HUES64 (cell line): ENCODE results near the gene ZNF566.

ENCODE experiments used
- H3K27ac ChIP-seq: 2 replicates; pipeline ENCODE4 v1.7.0; 2013; ENCODE audit warnings: low read depth, low read length, inconsistent platforms
- H3K27me3 ChIP-seq: 2 replicates; pipeline ENCODE4 v1.6.1; 2013; ENCODE audit warnings: mild to moderate bottlenecking, low read length; ENCODE audit not compliant: insufficient read depth
- H3K36me3 ChIP-seq: 2 replicates; pipeline ENCODE4 v1.6.1; 2013; ENCODE audit warnings: mild to moderate bottlenecking, low read length; ENCODE audit not compliant: insufficient read depth
- H3K4me1 ChIP-seq: 2 replicates; pipeline ENCODE4 v1.6.1; 2013; ENCODE audit warnings: mild to moderate bottlenecking, low read length, moderate library complexity; ENCODE audit not compliant: insufficient read depth
- H3K4me3 ChIP-seq: 2 replicates; pipeline ENCODE4 v1.5.1; 2013; ENCODE audit warnings: mild to moderate bottlenecking, low read length, moderate library complexity
- H3K9ac ChIP-seq: 2 replicates; pipeline ENCODE4 v1.6.1; 2013; ENCODE audit warnings: mild to moderate bottlenecking, low read depth, low read length
- H3K9me3 ChIP-seq: 2 replicates; pipeline ENCODE4 v1.6.1; 2013; ENCODE audit warnings: low read depth, low read length; ENCODE audit not compliant: insufficient read depth
- WGBS: fragments of 150-250, 120-280 bp; methylation state at CpG from one replicate; pipeline ENCODE4 v1.1.7; 2013; ENCODE audit warnings: missing lambda C conversion rate; 5-methylcytosine and 5-hydroxymethylcytosine counted together

The ZNF566 gene

GRCh38 chr19:36441339-36441738 is 48.0 kb downstream of the ZNF566 start:
- no peak overlapping the region for H3K4me3 ChIP-seq
- 77% methylated on average over 1 of the region's 1 CpG for WGBS
- H3K36me3 ChIP-seq: peaks cover 7% of the 10 kb centered on the region; the same call in 1 of the 2 replicates
- no peaks in the 10 kb centered on the region for H3K27me3 ChIP-seq
- no peak overlapping the region for H3K9ac ChIP-seq
- peaks cover 14% of the 10 kb centered on the region; the same call in 1 of the 2 replicates for H3K9me3 ChIP-seq
- H3K27ac ChIP-seq: no peak overlapping the region
- H3K4me1 ChIP-seq: no peaks in the 10 kb centered on the region

- no peak overlapping the region for H3K4me3 ChIP-seq
- 67% methylated on average over 1 of the region's 2 CpGs for WGBS
Observed at GRCh38 chr19:36436531-36436930, 52.8 kb downstream of the ZNF566 start.

GRCh38 chr19:36423925-36424324 is 65.4 kb downstream of the ZNF566 start:
- WGBS: 93% methylated on average over 3 of the region's 4 CpGs
- H3K9ac ChIP-seq: no peak overlapping the region
- H3K27ac ChIP-seq: no peak overlapping the region
- 0 out of 2 replicates have a peak, but pooled peaks cover 3% of the 10 kb centered on the region for H3K9me3 ChIP-seq
- no peaks in the 10 kb centered on the region for H3K36me3 ChIP-seq
- H3K4me1 ChIP-seq: peaks cover 2% of the 10 kb centered on the region; the same call in 1 of the 2 replicates
- H3K27me3 ChIP-seq: peaks cover 37% of the 10 kb centered on the region
- H3K4me3 ChIP-seq: no peak overlapping the region

More at GRCh38 chr19:36436531-36436930, 52.8 kb downstream of the ZNF566 start:
- Histone ChIP-seq H3K27me3 (no peaks in the 10 kb centered on the region), H3K9me3 (no peaks in the 10 kb centered on the region), H3K9ac (no peak overlapping the region), H3K36me3 (no peaks in the 10 kb centered on the region), H3K27ac (no peak overlapping the region), H3K4me1 (no peaks in the 10 kb centered on the region)

- Histone ChIP-seq H3K27ac (no peak overlapping the region), H3K4me1 (peaks cover 9% of the 10 kb centered on the region; the same call in 1 of the 2 replicates), H3K9me3 (0 out of 2 replicates have a peak, but pooled peaks cover 3% of the 10 kb centered on the region), H3K27me3 (peaks cover 40% of the 10 kb centered on the region), H3K36me3 (no peaks in the 10 kb centered on the region), H3K4me3 (peak overlapping the region; percentile 62), H3K9ac (peak overlapping the region; percentile 48)
- WGBS: 72% methylated on average over 33 of the region's 33 CpGs
Observed at GRCh38 chr19:36421749-36422481, 67.4 kb downstream of the ZNF566 start.

- Histone ChIP-seq H3K4me3 (peak overlapping the region; percentile 62), H3K9ac (peak overlapping the region; percentile 48), H3K36me3 (peaks cover 2% of the 10 kb centered on the region; the same call in 1 of the 2 replicates), H3K27me3 (peaks cover 40% of the 10 kb centered on the region), H3K9me3 (0 out of 2 replicates have a peak, but pooled peaks cover 3% of the 10 kb centered on the region), H3K4me1 (peaks cover 9% of the 10 kb centered on the region; the same call in 1 of the 2 replicates), H3K27ac (no peak overlapping the region)
- WGBS: 59% methylated on average over 60 of the region's 61 CpGs
Observed at GRCh38 chr19:36420961-36421748, 68.2 kb downstream of the ZNF566 start.

- under 1% methylated on average over 70 of the region's 70 CpGs for WGBS
- Histone ChIP-seq H3K9me3 (no peaks in the 10 kb centered on the region), H3K27ac (0 out of 2 replicates have a peak within 1 kb of the TSS, but pooled peaks have one; percentile 37)
Observed at GRCh38 chr19:36418287-36419001, 70.9 kb downstream of the ZNF566 start, which contains the start of gene ZFP82. ZFP82 (minus strand) TSS chr19:36418644; CDS start chr19:36409789, 8,855 bp downstream.

GRCh38 chr19:36417752-36418286 is 71.5 kb downstream of the ZNF566 start:
- Histone ChIP-seq H3K27me3 (peaks cover 40% of the 10 kb centered on the region), H3K36me3 (peaks cover 11% of the 10 kb centered on the region), H3K4me3 (peak overlapping the region; percentile 95), H3K9me3 (no peaks in the 10 kb centered on the region), H3K27ac (0 out of 2 replicates have a peak overlapping the region, but pooled peaks have one; percentile 37), H3K9ac (peak overlapping the region; percentile 91), H3K4me1 (peaks cover 9% of the 10 kb centered on the region; the same call in 1 of the 2 replicates)
- WGBS: 12% methylated on average over 25 of the region's 25 CpGs

More at GRCh38 chr19:36418287-36419001, 70.9 kb downstream of the ZNF566 start, which contains the start of gene ZFP82:
- Histone ChIP-seq H3K4me3 (peak within 1 kb of the TSS; percentile 95), H3K4me1 (peaks cover 9% of the 10 kb centered on the region; the same call in 1 of the 2 replicates), H3K9ac (peak within 1 kb of the TSS; percentile 91), H3K27me3 (peaks cover 40% of the 10 kb centered on the region), H3K36me3 (peaks cover 9% of the 10 kb centered on the region)

- no peaks in the 10 kb centered on the region for H3K9me3 ChIP-seq
- H3K9ac ChIP-seq: no peak overlapping the region
- H3K36me3 ChIP-seq: peaks cover 65% of the 10 kb centered on the region
- no peaks in the 10 kb centered on the region for H3K27me3 ChIP-seq
- WGBS: 90% methylated on average over 2 of the region's 5 CpGs
- H3K4me3 ChIP-seq: no peak overlapping the region
- no peak overlapping the region for H3K27ac ChIP-seq
- no peaks in the 10 kb centered on the region for H3K4me1 ChIP-seq
Observed at GRCh38 chr19:36409841-36410240, 79.5 kb downstream of the ZNF566 start.

GRCh38 chr19:36408101-36408500 is 81.3 kb downstream of the ZNF566 start:
- Histone ChIP-seq H3K36me3 (peaks cover 78% of the 10 kb centered on the region), H3K27me3 (no peaks in the 10 kb centered on the region), H3K4me1 (no peaks in the 10 kb centered on the region), H3K4me3 (no peak overlapping the region), H3K27ac (no peak overlapping the region), H3K9ac (no peak overlapping the region), H3K9me3 (no peaks in the 10 kb centered on the region)
- WGBS: 100% methylated on average over 3 of the region's 3 CpGs

GRCh38 chr19:36404498-36404897 is 84.9 kb downstream of the ZNF566 start:
- 97% methylated on average over 3 of the region's 3 CpGs for WGBS
- Histone ChIP-seq H3K27ac (no peak overlapping the region), H3K9me3 (no peaks in the 10 kb centered on the region), H3K27me3 (no peaks in the 10 kb centered on the region), H3K4me1 (no peaks in the 10 kb centered on the region), H3K36me3 (peaks cover 87% of the 10 kb centered on the region), H3K4me3 (no peak overlapping the region), H3K9ac (no peak overlapping the region)
